OCI-LY7 (cell line): ENCODE data around the gene CFLAR.

Experiments
- CTCF ChIP-seq: fragments of 200-600 bp; sonication (generic); conservative IDR thresholded peaks from 2 replicates; pipeline ENCODE4 v1.5.1; 2014; ENCODE audit warnings: mild to moderate bottlenecking, antibody characterized with exemption, low read length, moderate library complexity, mixed read lengths
- EZH2phosphoT487 ChIP-seq: fragments of 200-600 bp; sonication (generic); IDR thresholded peaks from 2 replicates; pipeline ENCODE4 v1.6.1; 2018; ENCODE audit warnings: low read depth, borderline replicate concordance, mild to moderate bottlenecking, mixed run types, antibody characterized with exemption, low read length, moderate library complexity, mixed read lengths

DNA sequence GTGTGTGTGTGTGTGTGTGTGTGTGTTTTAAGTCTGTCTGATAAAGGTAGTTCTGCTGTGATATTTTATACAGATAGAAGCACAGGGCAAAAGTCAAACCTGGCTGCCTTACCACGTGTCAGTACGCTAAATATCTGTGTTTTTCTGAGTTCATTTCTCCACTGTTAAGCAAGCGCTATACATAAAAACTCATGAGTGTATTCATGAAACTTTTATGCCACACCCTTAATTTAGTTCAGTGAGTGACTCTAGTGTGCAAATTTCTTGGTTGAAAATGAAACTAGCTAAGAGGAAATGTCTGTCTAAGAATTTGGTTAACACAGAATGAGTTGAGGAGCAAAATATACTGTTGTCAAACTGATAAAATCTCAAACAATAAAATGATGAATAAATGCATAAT lies 78.1 kb downstream of the CFLAR start:
- TF ChIP-seq CTCF (no peak), EZH2phosphoT487 (no peak)
